ENCODE results near the gene ZNF160. TPM values are rescaled to one million over a fixed set of nuclear protein-coding genes. Genes with fewer than 3 reads are reported as not detected.
"Not testable (repeated sequence)": the region's sequence is repeated elsewhere in the genome, so short reads cannot be mapped to it uniquely, and the experiment has no call there.

Gene ZNF160
- total RNA-seq, 2 donors from 2014 or later: 25.2 to 30.4 TPM

DNA sequence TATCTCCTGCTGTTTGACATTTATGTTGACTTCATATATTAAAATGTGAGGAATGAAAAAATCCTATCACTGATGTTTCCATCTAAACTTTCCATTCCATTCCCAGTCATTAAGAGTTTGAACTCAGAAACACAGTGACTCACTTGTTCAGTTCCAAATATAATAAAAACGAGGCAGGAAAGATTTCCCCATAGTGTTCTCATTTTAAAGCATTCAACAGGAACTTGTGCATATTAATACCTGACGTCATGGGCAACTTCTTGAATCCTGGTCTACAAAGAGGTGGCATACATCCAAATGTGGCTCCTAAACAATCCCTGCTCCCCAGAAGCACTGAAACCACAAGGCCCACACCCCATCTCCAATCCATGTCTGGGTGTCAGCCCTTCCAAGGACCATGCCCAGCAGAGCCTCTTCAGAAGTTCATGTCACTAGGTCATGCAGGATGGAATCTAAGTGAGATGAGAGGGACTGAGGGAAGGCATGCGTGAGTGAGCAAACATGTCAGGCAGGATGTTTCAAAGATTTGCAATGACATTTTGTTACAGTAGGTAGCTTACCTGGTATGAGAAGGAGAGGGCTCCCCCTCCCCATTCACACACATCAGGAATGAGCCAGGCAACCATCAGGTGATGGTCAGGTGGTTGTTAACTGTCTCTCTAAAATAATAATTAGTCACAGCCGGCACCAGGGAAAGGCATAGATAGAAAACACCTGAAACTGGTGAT, 68.1 kb downstream of the ZNF160 start:
- Mint-ChIP-seq H3K4me3 (no peak overlapping the region), H3K9me3 (peaks cover 15 to 25% of the 10 kb centered on the region in 2 donors), H3K27me3 (ENCODE audit: low read depth) (peaks cover 10% of the 10 kb centered on the region)

DNA sequence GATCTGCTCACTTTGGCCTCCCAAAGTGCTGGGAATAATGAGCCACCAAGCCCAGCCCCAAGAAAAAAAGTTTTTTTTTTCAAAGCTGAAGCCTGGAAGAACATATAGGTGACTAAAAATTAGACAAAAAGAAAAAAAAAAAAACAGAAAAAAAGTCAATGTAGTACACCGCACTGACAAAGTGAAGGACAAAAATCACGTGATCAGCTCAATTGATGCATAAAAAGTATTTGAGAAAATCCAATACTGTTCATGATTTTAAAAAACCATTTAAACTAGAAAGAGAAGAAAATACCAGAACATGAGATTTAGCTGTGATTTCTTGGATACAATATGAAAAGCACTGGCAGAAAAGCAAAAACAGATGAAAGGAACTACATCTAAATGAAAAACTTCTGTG, 69.2 kb downstream of the ZNF160 start:
- peaks cover 23 to 30% of the 10 kb centered on the region in 2 donors for H3K36me3 Mint-ChIP-seq (ENCODE audit: insufficient read depth in 2 of 2)
- H3K27me3 Mint-ChIP-seq (ENCODE audit: low read depth): peaks cover 10% of the 10 kb centered on the region
- peaks cover 17 to 25% of the 10 kb centered on the region in 2 donors for H3K9me3 Mint-ChIP-seq
- H3K4me3 Mint-ChIP-seq: no peak overlapping the region
- H3K4me1 Mint-ChIP-seq (ENCODE audit: low read depth): peaks cover 5% of the 10 kb centered on the region
- no peak overlapping the region for H3K27ac Mint-ChIP-seq
- DNase-seq (no peak), ATAC-seq (replicated peaks in 1 of 2) (no peak)

More for the DNA sequence above, 68.1 kb downstream of the ZNF160 start:
- peaks cover 21 to 27% of the 10 kb centered on the region in 2 donors for H3K36me3 Mint-ChIP-seq (ENCODE audit: insufficient read depth in 2 of 2)
- DNase-seq: no peak
- peaks cover 5% of the 10 kb centered on the region for H3K4me1 Mint-ChIP-seq (ENCODE audit: low read depth)
- H3K27ac Mint-ChIP-seq: no peak overlapping the region
- no peak for ATAC-seq (replicated peaks in 1 of 2)

- H3K4me3 Mint-ChIP-seq; H3K27ac Mint-ChIP-seq; H3K4me1 Mint-ChIP-seq (ENCODE audit: low read depth); H3K27me3 Mint-ChIP-seq (ENCODE audit: low read depth); ATAC-seq (replicated peaks in 1 of 2); DNase-seq: not testable (repeated sequence)
- Mint-ChIP-seq H3K9me3 (peaks cover 11% of the 10 kb centered on the region in 2 donors), H3K36me3 (ENCODE audit: insufficient read depth in 2 of 2) (peaks cover 11 to 19% of the 10 kb centered on the region in 2 donors)
Measured at GRCh38 chr19:53028306-53028705, 74.9 kb downstream of the ZNF160 start.

DNA sequence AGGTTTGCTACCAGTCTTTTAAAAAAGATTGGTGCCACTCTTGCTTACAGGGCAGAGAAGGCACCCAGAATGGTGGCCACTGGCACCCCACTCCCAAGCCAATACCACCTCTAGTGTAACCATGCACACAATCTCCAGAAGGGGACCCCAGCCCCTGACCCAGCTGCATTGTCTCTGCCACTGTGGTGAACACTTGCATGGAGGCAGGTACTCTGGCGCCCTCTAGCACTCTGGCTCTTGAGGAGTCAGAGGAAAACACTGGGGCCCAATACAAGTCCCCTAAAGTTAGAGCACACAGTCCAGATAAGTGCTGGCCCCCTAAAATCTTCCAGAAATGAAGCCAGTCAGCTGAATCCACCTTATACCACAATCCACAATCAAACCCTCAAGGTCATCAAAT, 83.5 kb downstream of the ZNF160 start:
- DNase-seq: peak; percentile 10 to 18
- ATAC-seq (replicated peaks in 1 of 2): no peak
- H3K4me1 Mint-ChIP-seq (ENCODE audit: low read depth): no peaks in the 10 kb centered on the region
- peaks cover 4 to 8% of the 10 kb centered on the region in 2 donors for H3K9me3 Mint-ChIP-seq
- peaks cover 5 to 17% of the 10 kb centered on the region in 2 donors for H3K36me3 Mint-ChIP-seq (ENCODE audit: insufficient read depth in 2 of 2)
- no peak overlapping the region for H3K27ac Mint-ChIP-seq
- H3K27me3 Mint-ChIP-seq (ENCODE audit: low read depth): no peaks in the 10 kb centered on the region
- no peak overlapping the region for H3K4me3 Mint-ChIP-seq

Other genes starting within 250 kb of the ZNF160 start
- 10 to 100 TPM; 11.3 to 16.2 TPM for gene ZNF468, start 245.8 kb downstream of the ZNF160 start, total RNA-seq
- gene ZNF320, start 205.8 kb downstream of the ZNF160 start, total RNA-seq: 10 to 100 TPM in 1 of 2 donors, 1 to 10 TPM in 1; 9.9 to 13.0 TPM
- gene ZNF888, start 180.0 kb downstream of the ZNF160 start, total RNA-seq: 1 to 10 TPM; 5.9 to 8.0 TPM
- gene ZNF816, start 140.5 kb downstream of the ZNF160 start, total RNA-seq: 10 to 100 TPM; 12.0 to 16.2 TPM
- not detected for gene ERVV-1, start 89.5 kb downstream of the ZNF160 start, total RNA-seq
- not detected for gene ERVV-2, start 58.7 kb downstream of the ZNF160 start, total RNA-seq
- gene ZNF415, start 29.5 kb upstream of the ZNF160 start, total RNA-seq: 1 to 10 TPM; 3.4 to 5.2 TPM
- gene ZNF347, start 55.6 kb upstream of the ZNF160 start, total RNA-seq: 1 to 10 TPM; 4.7 to 6.5 TPM
- gene ZNF665, start 89.9 kb upstream of the ZNF160 start, total RNA-seq: 1 to 10 TPM; 5.6 to 6.5 TPM
- gene ZNF677, start 151.5 kb upstream of the ZNF160 start, total RNA-seq: 10 to 100 TPM in 1 of 2 donors, 1 to 10 TPM in 1; 9.0 to 10.5 TPM
- not detected for gene VN1R2, start 154.9 kb upstream of the ZNF160 start, total RNA-seq
- not detected for gene VN1R4, start 164.3 kb upstream of the ZNF160 start, total RNA-seq
- 1 to 10 TPM; 5.4 to 6.0 TPM for gene ZNF845, start 230.3 kb upstream of the ZNF160 start, total RNA-seq

Data from activated T-cell treated with anti-CD3 and anti-CD28 coated beads, Interleukin-2, amount 50 U/mL, for 72 hours (primary cell).